ENCODE measurements around the gene FAM8A1.
"Not testable (repeated sequence)": the region's sequence is repeated elsewhere in the genome, so short reads cannot be mapped to it uniquely, and the experiment has no call there.

DNA sequence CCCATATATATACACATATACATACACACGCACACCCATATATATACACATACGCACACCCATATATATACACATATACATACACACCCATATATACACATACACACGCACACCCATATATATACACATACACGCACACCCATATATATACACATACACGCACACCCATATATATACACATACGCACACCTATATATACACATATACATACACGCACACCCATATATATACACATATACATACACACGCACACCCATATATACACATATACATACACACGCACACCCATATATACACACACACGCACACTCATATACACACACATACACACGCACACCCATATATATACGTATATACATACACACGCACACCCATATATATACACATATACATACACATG is 13.5 kb upstream of the FAM8A1 start:
- not testable (repeated sequence) for TF ChIP-seq JUND (IDR thresholded peaks at IDR 0.05); POLR2A (IDR thresholded peaks at IDR 0.05; ENCODE audit: borderline replicate concordance, extremely low read depth, insufficient read depth, insufficient read length); CTCF (IDR thresholded peaks at IDR 0.05 in 2 of 3, conservative IDR thresholded peaks at IDR 0.05 in 1 of 3; ENCODE audit: borderline replicate concordance in 1 of 3, insufficient read depth in 1 of 3, low read depth in 2 of 3, low read length in 2 of 3); EZH2 (IDR thresholded peaks at IDR 0.05); MAX (IDR thresholded peaks at IDR 0.05); POLR2AphosphoS5 (IDR thresholded peaks at IDR 0.05; ENCODE audit: low read depth, low read length); EGR1 (IDR thresholded peaks at IDR 0.05; ENCODE audit: low read depth); YY1 (IDR thresholded peaks at IDR 0.05; ENCODE audit: extremely low read depth, insufficient replicate concordance, low read depth, low read length); EZH2phosphoT487 (IDR thresholded peaks at IDR 0.05; ENCODE audit: borderline replicate concordance); SP1 (IDR thresholded peaks at IDR 0.05; ENCODE audit: low read depth); RAD21 (IDR thresholded peaks at IDR 0.05; ENCODE audit: low read depth)
- TF ChIP-seq, protein P1, sequence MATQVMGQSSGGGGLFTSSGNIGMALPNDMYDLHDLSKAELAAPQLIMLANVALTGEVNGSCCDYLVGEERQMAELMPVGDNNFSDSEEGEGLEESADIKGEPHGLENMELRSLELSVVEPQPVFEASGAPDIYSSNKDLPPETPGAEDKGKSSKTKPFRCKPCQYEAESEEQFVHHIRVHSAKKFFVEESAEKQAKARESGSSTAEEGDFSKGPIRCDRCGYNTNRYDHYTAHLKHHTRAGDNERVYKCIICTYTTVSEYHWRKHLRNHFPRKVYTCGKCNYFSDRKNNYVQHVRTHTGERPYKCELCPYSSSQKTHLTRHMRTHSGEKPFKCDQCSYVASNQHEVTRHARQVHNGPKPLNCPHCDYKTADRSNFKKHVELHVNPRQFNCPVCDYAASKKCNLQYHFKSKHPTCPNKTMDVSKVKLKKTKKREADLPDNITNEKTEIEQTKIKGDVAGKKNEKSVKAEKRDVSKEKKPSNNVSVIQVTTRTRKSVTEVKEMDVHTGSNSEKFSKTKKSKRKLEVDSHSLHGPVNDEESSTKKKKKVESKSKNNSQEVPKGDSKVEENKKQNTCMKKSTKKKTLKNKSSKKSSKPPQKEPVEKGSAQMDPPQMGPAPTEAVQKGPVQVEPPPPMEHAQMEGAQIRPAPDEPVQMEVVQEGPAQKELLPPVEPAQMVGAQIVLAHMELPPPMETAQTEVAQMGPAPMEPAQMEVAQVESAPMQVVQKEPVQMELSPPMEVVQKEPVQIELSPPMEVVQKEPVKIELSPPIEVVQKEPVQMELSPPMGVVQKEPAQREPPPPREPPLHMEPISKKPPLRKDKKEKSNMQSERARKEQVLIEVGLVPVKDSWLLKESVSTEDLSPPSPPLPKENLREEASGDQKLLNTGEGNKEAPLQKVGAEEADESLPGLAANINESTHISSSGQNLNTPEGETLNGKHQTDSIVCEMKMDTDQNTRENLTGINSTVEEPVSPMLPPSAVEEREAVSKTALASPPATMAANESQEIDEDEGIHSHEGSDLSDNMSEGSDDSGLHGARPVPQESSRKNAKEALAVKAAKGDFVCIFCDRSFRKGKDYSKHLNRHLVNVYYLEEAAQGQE (IDR thresholded peaks at IDR 0.05; ENCODE audit: low read depth), result not testable (repeated sequence)
- TF ChIP-seq, protein P2, sequence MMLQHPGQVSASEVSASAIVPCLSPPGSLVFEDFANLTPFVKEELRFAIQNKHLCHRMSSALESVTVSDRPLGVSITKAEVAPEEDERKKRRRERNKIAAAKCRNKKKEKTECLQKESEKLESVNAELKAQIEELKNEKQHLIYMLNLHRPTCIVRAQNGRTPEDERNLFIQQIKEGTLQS (IDR thresholded peaks at IDR 0.05), result not testable (repeated sequence)

Data from HCT116 (cell line).